Calu3 (cell line): ENCODE measurements around the gene CEPT1. TPM values are rescaled to one million over a fixed set of nuclear protein-coding genes. Genes with fewer than 3 reads are reported as not detected.

Source experiments
- BruUV-seq: library from RNA; stranded (reverse); fragments of 400-500 nt; replicated peaks from 2 replicates; lab custom pipeline; 2021; lab: Mats Ljungman, UMichigan
- CTCF ChIA-PET: fragments of 300-600 bp; sonication (Branson Sonifier 250); formaldehyde crosslinking; loops from one replicate; lab custom pipeline; 2022; ENCODE audit warnings: antibody characterized with exemption; lab: Charles Lee
- DNase-seq: peaks from one replicate; pipeline ENCODE4 v3.0.0; 2022
- H3K27ac Mint-ChIP-seq: one replicate; pipeline ENCODE4 v1.8.0; 2022; ENCODE audit warnings: mixed read lengths; ENCODE audit not compliant: unreplicated experiment
- H3K27me3 Mint-ChIP-seq: one replicate; pipeline ENCODE4 v1.8.0; 2022; ENCODE audit warnings: mixed read lengths; ENCODE audit not compliant: unreplicated experiment
- H3K36me3 Mint-ChIP-seq: one replicate; pipeline ENCODE4 v1.8.0; 2022; ENCODE audit warnings: mild to moderate bottlenecking, moderate library complexity, mixed read lengths; ENCODE audit not compliant: insufficient read depth, unreplicated experiment
- H3K4me1 Mint-ChIP-seq: one replicate; pipeline ENCODE4 v1.8.0; 2022; ENCODE audit warnings: mild to moderate bottlenecking, low read depth, mixed read lengths; ENCODE audit not compliant: unreplicated experiment
- H3K4me3 Mint-ChIP-seq: one replicate; pipeline ENCODE4 v1.8.0; 2022; ENCODE audit warnings: mild to moderate bottlenecking, low read depth, moderate library complexity, mixed read lengths; ENCODE audit not compliant: unreplicated experiment
- H3K9me3 Mint-ChIP-seq: one replicate; pipeline ENCODE4 v1.8.0; 2022; ENCODE audit warnings: low read depth, mixed read lengths; ENCODE audit not compliant: unreplicated experiment
- CTCF ChIP-seq: fragments of 200-600 bp; IDR thresholded peaks from one replicate; pipeline ENCODE4 v1.8.0; 2022; ENCODE audit warnings: antibody characterized with exemption; ENCODE audit not compliant: unreplicated experiment
- intact Hi-C: fragments of 100-400 bp; cut with micrococcal nuclease; formaldehyde crosslinking; loops from one replicate; pipeline ENCODE4 v1.10.0; 2022; ENCODE audit not compliant: unreplicated experiment
- total RNA-seq: library from RNA; stranded (reverse); gene quantifications from 2 replicates; pipeline ENCODE4 v1.2.3, GENCODE V29; 2022

Gene CEPT1
- total RNA-seq, 1 experiment from 2014 or later, result 24.7 TPM

- CTCF ChIA-PET, result no interaction called here
- H3K4me1 Mint-ChIP-seq, result peaks cover 22% of the 10 kb centered on the region
- no peaks in the 10 kb centered on the region for H3K27me3 Mint-ChIP-seq
- peaks cover 32% of the 10 kb centered on the region for H3K36me3 Mint-ChIP-seq
- DNase-seq, result no peak
- no TSS peak for BruUV-seq
- H3K27ac Mint-ChIP-seq, result no peak overlapping the region
- peak overlapping the region; percentile 98 for H3K4me3 Mint-ChIP-seq
- H3K9me3 Mint-ChIP-seq, result no peaks in the 10 kb centered on the region
- TF ChIP-seq CTCF, result no peak
- intact Hi-C loops, result no loop called here
Measured at GRCh38 chr1:111142356-111142975, 2.4 kb downstream of the CEPT1 start.

- no peaks in the 10 kb centered on the region for H3K27me3 Mint-ChIP-seq
- H3K27ac Mint-ChIP-seq, result no peak overlapping the region
- TF ChIP-seq CTCF, result no peak
- H3K36me3 Mint-ChIP-seq, result peaks cover 22% of the 10 kb centered on the region
- intact Hi-C loops, result no loop called here
- H3K4me1 Mint-ChIP-seq, result peaks cover 22% of the 10 kb centered on the region
- H3K4me3 Mint-ChIP-seq, result no peak overlapping the region
- DNase-seq, result no peak
- BruUV-seq, result no TSS peak
- H3K9me3 Mint-ChIP-seq, result no peaks in the 10 kb centered on the region
- CTCF ChIA-PET, result interaction anchor here (0.7 kb wide), 1 partner anchor 562 kb away, joined by 4 read pairs; no protein-coding TSS in a partner anchor
Measured at GRCh38 chr1:111145542-111145941, 5.5 kb downstream of the CEPT1 start.

- H3K27ac Mint-ChIP-seq, result no peak overlapping the region
- H3K4me1 Mint-ChIP-seq, result peaks cover 22% of the 10 kb centered on the region
- intact Hi-C loops, result no loop called here
- H3K9me3 Mint-ChIP-seq, result no peaks in the 10 kb centered on the region
- no TSS peak for BruUV-seq
- no peak for DNase-seq
- CTCF ChIA-PET, result interaction anchor here (0.7 kb wide), 3 partner anchors 188 to 562 kb away, joined by 3 to 4 read pairs (median 4); no protein-coding TSS in a partner anchor
- peaks cover 23% of the 10 kb centered on the region for H3K36me3 Mint-ChIP-seq
- TF ChIP-seq CTCF, result no peak
- no peaks in the 10 kb centered on the region for H3K27me3 Mint-ChIP-seq
- H3K4me3 Mint-ChIP-seq, result no peak overlapping the region
Measured at GRCh38 chr1:111145963-111146768, 6.1 kb downstream of the CEPT1 start.

GRCh38 chr1:111147948-111148347, 7.9 kb downstream of the CEPT1 start:
- Mint-ChIP-seq H3K27ac (no peak overlapping the region), H3K4me3 (no peak overlapping the region), H3K27me3 (no peaks in the 10 kb centered on the region), H3K4me1 (peaks cover 5% of the 10 kb centered on the region), H3K36me3 (peaks cover 22% of the 10 kb centered on the region), H3K9me3 (no peaks in the 10 kb centered on the region)
- DNase-seq, result no peak
- no TSS peak for BruUV-seq
- CTCF ChIA-PET, result interaction anchor here (0.7 kb wide), 1 partner anchor 21 kb away, joined by 3 read pairs; no protein-coding TSS in a partner anchor
- intact Hi-C loops, result no loop called here
- TF ChIP-seq CTCF, result no peak
